A549 (cell line): ENCODE data around the gene RHOF. TPM values are rescaled to one million over a fixed set of nuclear protein-coding genes. Genes with fewer than 3 reads are reported as not detected.

ENCODE experiments used
- ATAC-seq, 2 experiments: fragments of 200-7000 bp in 1 of 2; fragments of >200 bp in 1 of 2; cut with Nextera tagmentation in 1 of 2; cut with Tn5 transposase in 1 of 2; 3 replicates each; pipeline versions ENCODE4 v1.8.0 to v1.9.1; 2018 to 2020; ENCODE audit warnings: mild to moderate bottlenecking in 1 of 2, moderate library complexity in 1 of 2
- CTCF ChIA-PET: fragments of 300-600 bp; sonication (Branson Sonifier 250); formaldehyde crosslinking; extraction: SDS; loops from one replicate; lab custom pipeline; 2021; ENCODE audit warnings: antibody characterized with exemption, inconsistent platforms; lab: Yijun Ruan, JAX
- POLR2A ChIA-PET: fragments of 350-600 bp; formaldehyde crosslinking; extraction: SDS; loops from one replicate; lab custom pipeline; 2021; ENCODE audit warnings: antibody characterized with exemption, inconsistent platforms; lab: Yijun Ruan, JAX
- DNase-seq, 2 experiments: peaks; one replicate each; pipeline versions ENCODE4 v3.0.0 to v3.0.0-alpha.2; 2011 to 2016; ENCODE audit warnings: low read depth in 1 of 2, low spot score in 1 of 2
- FAIRE-seq: peaks from 2 replicates; lab custom pipeline; 2011; peaks lifted over from hg19 to GRCh38; lab: Jason Lieb, UNC
- H3K27ac ChIP-seq, 2 experiments: fragments of >200 bp; sonication (Bioruptor Twin); formaldehyde crosslinking; 3 replicates each; pipeline ENCODE4 v1.5.1; 2016 to 2017
- H3K4me1 ChIP-seq: fragments of >200 bp; sonication (Bioruptor Twin); formaldehyde crosslinking; 3 replicates; pipeline ENCODE4 v1.6.1; 2016
- H3K4me2 ChIP-seq: fragments of >200 bp; sonication (Bioruptor Twin); formaldehyde crosslinking; 3 replicates; pipeline ENCODE4 v1.6.1; 2016
- H3K4me3 ChIP-seq: fragments of >200 bp; sonication (Bioruptor Twin); formaldehyde crosslinking; 3 replicates; pipeline ENCODE4 v1.5.1; 2016
- H3K9me3 ChIP-seq: fragments of >200 bp; sonication (Bioruptor Twin); formaldehyde crosslinking; 3 replicates; pipeline ENCODE4 v1.6.1; 2016
- CBX2 ChIP-seq: fragments of 200-600 bp; sonication (generic); IDR thresholded peaks from 2 replicates; pipeline ENCODE4 v1.6.1; 2016; ENCODE audit warnings: low read depth, mild to moderate bottlenecking, borderline replicate concordance
- CEBPB ChIP-seq, 2 experiments: fragments of >200 bp in 1 of 2; sonication (Bioruptor Twin) in 1 of 2; formaldehyde crosslinking in 1 of 2; IDR thresholded peaks; 2 replicates each; pipeline ENCODE4 v1.6.1; 2012 to 2016
- CHD4 ChIP-seq: fragments of 200-600 bp; sonication (generic); IDR thresholded peaks from 2 replicates; pipeline ENCODE4 v1.6.1; 2016; ENCODE audit warnings: antibody characterized with exemption, mild to moderate bottlenecking, borderline replicate concordance
- CTCF ChIP-seq: fragments of >200 bp; sonication (Bioruptor Twin); formaldehyde crosslinking; IDR thresholded peaks from 3 replicates; pipeline ENCODE4 v1.5.1; 2016
- E2F6 ChIP-seq: IDR thresholded peaks from 2 replicates; pipeline ENCODE4 v1.6.1; 2012; ENCODE audit warnings: low read depth, borderline replicate concordance
- ELK1 ChIP-seq: fragments of 150-350 bp; IDR thresholded peaks from 2 replicates; pipeline ENCODE4 v1.6.1; 2014; ENCODE audit warnings: low read depth, mild to moderate bottlenecking, low read length
- ESRRA ChIP-seq: fragments of 150-350 bp; IDR thresholded peaks from 2 replicates; pipeline ENCODE4 v1.6.1; 2014; ENCODE audit warnings: mild to moderate bottlenecking, low read length, borderline replicate concordance
- FOSB ChIP-seq: fragments of 250-450 bp; sonication (Bioruptor Pico); IDR thresholded peaks from 2 replicates; pipeline ENCODE4 v1.5.0; 2020; ENCODE audit warnings: mild to moderate bottlenecking, moderate library complexity
- FOSL2 ChIP-seq, 2 experiments: fragments of 450-650 bp in 1 of 2; fragments of >200 bp in 1 of 2; sonication (Bioruptor Twin) in 1 of 2; formaldehyde crosslinking; IDR thresholded peaks; 2 replicates each; pipeline versions ENCODE4 v1.5.0 to v1.6.1; 2016 to 2020; ENCODE audit warnings: mild to moderate bottlenecking in 1 of 2, moderate library complexity in 1 of 2
- HMGXB4 ChIP-seq: fragments of 250-450 bp; sonication (Bioruptor Pico); IDR thresholded peaks from 2 replicates; pipeline ENCODE4 v1.5.0; 2021; ENCODE audit warnings: mild to moderate bottlenecking, moderate library complexity, borderline replicate concordance
- HOXA7 ChIP-seq: fragments of 250-450 bp; sonication (Bioruptor Pico); IDR thresholded peaks from 2 replicates; pipeline ENCODE4 v1.5.0; 2020; ENCODE audit warnings: mild to moderate bottlenecking, moderate library complexity
- HOXB5 ChIP-seq: fragments of 250-450 bp; sonication (Bioruptor Pico); IDR thresholded peaks from 2 replicates; pipeline ENCODE4 v1.5.0; 2020; ENCODE audit warnings: mild to moderate bottlenecking, moderate library complexity
- JUN ChIP-seq, 2 experiments: fragments of >200 bp; sonication (Bioruptor Twin); formaldehyde crosslinking; IDR thresholded peaks; 2 replicates in 1 of 2; 3 replicates in 1 of 2; pipeline ENCODE4 v1.6.1; 2016 to 2017
- JUNB ChIP-seq: fragments of >200 bp; sonication (Bioruptor Twin); formaldehyde crosslinking; IDR thresholded peaks from 2 replicates; pipeline ENCODE4 v1.6.1; 2016
- MAFK ChIP-seq: fragments of 450-650 bp; IDR thresholded peaks from 2 replicates; pipeline ENCODE4 v1.6.1; 2014; ENCODE audit not compliant: partially characterized antibody
- MAX ChIP-seq: IDR thresholded peaks from 2 replicates; pipeline ENCODE4 v1.6.1; 2012
- MAZ ChIP-seq: fragments of 150-350 bp; IDR thresholded peaks from 2 replicates; pipeline ENCODE4 v1.6.1; 2014; ENCODE audit warnings: antibody characterized with exemption, low read depth, low read length, borderline replicate concordance
- MYC ChIP-seq: IDR thresholded peaks from 2 replicates; pipeline ENCODE4 v1.6.1; 2012; ENCODE audit warnings: mild to moderate bottlenecking, inconsistent platforms, low read length, improper control_type of control experiment, borderline replicate concordance
- NR3C1 ChIP-seq: fragments of >200 bp; sonication (Bioruptor Twin); formaldehyde crosslinking; IDR thresholded peaks from 3 replicates; pipeline ENCODE4 v1.6.1; 2017
- POLR2A ChIP-seq: IDR thresholded peaks from 2 replicates; pipeline ENCODE4 v1.6.1; 2012; ENCODE audit warnings: mild to moderate bottlenecking, low read length
- POLR2AphosphoS2 ChIP-seq: conservative IDR thresholded peaks from 2 replicates; pipeline ENCODE4 v1.6.1; 2012; ENCODE audit warnings: low read length, improper control_type of control experiment, inconsistent platforms
- RAD21 ChIP-seq, 2 experiments: fragments of >200 bp in 1 of 2; sonication (Bioruptor Twin) in 1 of 2; formaldehyde crosslinking in 1 of 2; IDR thresholded peaks in 1 of 2; conservative IDR thresholded peaks in 1 of 2; 2 replicates in 1 of 2; 3 replicates in 1 of 2; pipeline ENCODE4 v1.6.1; 2012 to 2018; ENCODE audit warnings: inconsistent platforms in 1 of 2
- RFX5 ChIP-seq: fragments of 450-650 bp; IDR thresholded peaks from 2 replicates; pipeline ENCODE4 v1.7.1; 2014; ENCODE audit warnings: antibody characterized with exemption, mild to moderate bottlenecking, moderate library complexity
- SMC3 ChIP-seq: fragments of >200 bp; sonication (Bioruptor Twin); formaldehyde crosslinking; IDR thresholded peaks from 3 replicates; pipeline ENCODE4 v1.6.1; 2018; ENCODE audit warnings: inconsistent platforms
- TFCP2L1 ChIP-seq: fragments of 250-450 bp; sonication (Bioruptor Pico); IDR thresholded peaks from 2 replicates; pipeline ENCODE4 v1.5.0; 2021; ENCODE audit warnings: mild to moderate bottlenecking
- TP53 ChIP-seq: fragments of 250-450 bp; sonication (Bioruptor Pico); IDR thresholded peaks from 2 replicates; pipeline ENCODE4 v1.5.0; 2021; ENCODE audit warnings: mild to moderate bottlenecking, moderate library complexity
- USF2 ChIP-seq: fragments of 450-650 bp; IDR thresholded peaks from 2 replicates; pipeline ENCODE4 v1.6.1; 2014; ENCODE audit warnings: antibody characterized with exemption
- WGBS: methylation state at CpG from one replicate; pipeline ENCODE4 v1.1.6; 2017; ENCODE audit errors: missing lambda C conversion rate; 5-methylcytosine and 5-hydroxymethylcytosine counted together
- polyA plus RNA-seq, 4 experiments: library from polyadenylated mRNA; depleted of rRNA in 3 of 4; stranded (reverse); fragments of >200 nt; fragmentation: RNase III in 1 of 4; extraction: RNeasy Plus Mini Kit Qiagen cat#74134 plus additional on column Dnase treatment in 1 of 4; gene quantifications; 2 replicates in 3 of 4; 3 replicates in 1 of 4; pipeline ENCODE4 v1.2.3, GENCODE V29; 2011 to 2017

The RHOF gene
- polyA plus RNA-seq, 2 of the 4 experiments (the other 2 are of a cell fraction) = 47.1 to 52.3 TPM

- Histone ChIP-seq H3K4me1 (peaks cover 51% of the 10 kb centered on the region), H3K27ac (peak overlapping the region; percentile 46 to 84), H3K9me3 (no peaks in the 10 kb centered on the region), H3K4me3 (no peak overlapping the region), H3K4me2 (peak overlapping the region; percentile 44)
- TF ChIP-seq USF2 (no peak), FOSL2 (IDR thresholded peaks at IDR 0.05) (no peak), FOSL2 (CRISPR knock-in tag; IDR thresholded peaks at IDR 0.05) (peak; percentile 45; the same call in 1 of the 2 replicates), TFCP2L1 (peak; percentile 20), MYC (0 out of 2 replicates have a peak, but pooled peaks have one; percentile 35), HOXA7 (CRISPR knock-in tag) (peak; percentile 32; the same call in 1 of the 2 replicates), CTCF (peak; percentile 91), POLR2AphosphoS2 (peak; percentile 88; the same call in 1 of the 2 replicates), JUN (IDR thresholded peaks at IDR 0.05) (peak in 1 of 2 experiments; percentile 32; a peak in 3 of 5 replicates), RAD21 (conservative IDR thresholded peaks at IDR 0.05 in 1 of 2, IDR thresholded peaks at IDR 0.05 in 1 of 2) (peak; percentile 76 to 87), RFX5 (no peak), HOXB5 (CRISPR knock-in tag) (no peak), ELK1 (no peak), MAX (peak; percentile 72), FOSB (CRISPR knock-in tag) (peak; percentile 86), CBX2 (no peak), SMC3 (peak; percentile 94), MAZ (peak; percentile 58; the same call in 1 of the 2 replicates)
- ATAC-seq (peak; percentile 56 to 75), DNase-seq (peak; percentile 81 to 88), FAIRE-seq (no peak)
- 22% methylated on average over 19 of the region's 24 CpGs for WGBS
- POLR2A ChIA-PET = interaction anchor here (1.8 kb wide), 1 partner anchor 18 kb away, joined by 5 read pairs; no protein-coding TSS in a partner anchor
- CTCF ChIA-PET = interaction anchor here (0.7 to 72.2 kb wide), 16 partner anchors 9 to 785 kb away, joined by 3 to 2657 read pairs (median 4); partner anchors contain the start of genes PSMD9, RHOF, SETD1B and TMEM120B
Observed at GRCh38 chr12:121776190-121777098, 17.0 kb downstream of the RHOF start.

- DNase-seq (no peak), ATAC-seq (peak; percentile 1 to 9; a peak in 3 of 6 replicates), FAIRE-seq (no peak)
- Histone ChIP-seq H3K4me3 (no peak overlapping the region), H3K4me2 (peak overlapping the region; percentile 44; the same call in 2 of the 3 replicates), H3K4me1 (peaks cover 50% of the 10 kb centered on the region), H3K27ac (peak overlapping the region; percentile 46 to 84), H3K9me3 (no peaks in the 10 kb centered on the region)
- no peak for TF ChIP-seq RAD21 (conservative IDR thresholded peaks at IDR 0.05 in 1 of 2, IDR thresholded peaks at IDR 0.05 in 1 of 2)
- TF ChIP-seq HMGXB4 (CRISPR knock-in tag) = no peak
- TF ChIP-seq MAZ = no peak
- TF ChIP-seq RFX5 = no peak
- TF ChIP-seq JUNB = no peak
- no peak for TF ChIP-seq TP53
- no peak for TF ChIP-seq POLR2A
- no peak for TF ChIP-seq SMC3
- TF ChIP-seq E2F6 = no peak
- no peak for TF ChIP-seq CHD4
- TF ChIP-seq ESRRA = no peak
- no peak for TF ChIP-seq FOSL2 (IDR thresholded peaks at IDR 0.05)
- no peak for TF ChIP-seq FOSL2 (CRISPR knock-in tag; IDR thresholded peaks at IDR 0.05)
- no peak for TF ChIP-seq MAFK
- TF ChIP-seq CEBPB (IDR thresholded peaks at IDR 0.05) = no peak
- no peak for TF ChIP-seq NR3C1
- WGBS = 64% methylated on average over 14 of the region's 16 CpGs
- ChIA-PET CTCF (interaction anchor here (1.0 to 72.2 kb wide), 5 partner anchors 10 to 84 kb away, joined by 3 to 2657 read pairs (median 509); partner anchors contain the start of genes RHOF and SETD1B), POLR2A (no interaction called here)
Observed at GRCh38 chr12:121775501-121775900, 18.0 kb downstream of the RHOF start.
